NB4 (cell line): Measurements from ENCODE around the gene BCL2.

Source experiments
- DNase-seq: peaks from one replicate; pipeline ENCODE4 v3.0.0; 2010; ENCODE audit warnings: low read depth
- H3K4me3 ChIP-seq: one replicate; pipeline ENCODE4 v1.5.1; 2011; ENCODE audit warnings: mild to moderate bottlenecking, low read depth, low read length, moderate library complexity
- CTCF ChIP-seq: IDR thresholded peaks from one replicate; pipeline ENCODE4 v1.5.1; 2012; ENCODE audit warnings: low read depth, low read length
- MAX ChIP-seq: IDR thresholded peaks from 2 replicates; pipeline ENCODE4 v1.6.1; 2011; ENCODE audit warnings: low read depth, low read length
- MYC ChIP-seq: IDR thresholded peaks from 2 replicates; pipeline ENCODE4 v1.6.1; 2011; ENCODE audit warnings: low read depth, low read length
- POLR2A ChIP-seq: IDR thresholded peaks from 2 replicates; pipeline ENCODE4 v1.6.1; 2011; ENCODE audit warnings: mild to moderate bottlenecking; ENCODE audit not compliant: insufficient read length; ENCODE audit errors: extremely low read depth

The BCL2 gene

GRCh38 chr18:63144748-63145147 is 174.8 kb downstream of the BCL2 start:
- peak; percentile 30 for DNase-seq
- H3K4me3 ChIP-seq, result no peak overlapping the region

GRCh38 chr18:63143330-63143771 is 176.2 kb downstream of the BCL2 start:
- H3K4me3 ChIP-seq, result no peak overlapping the region
- no peak for TF ChIP-seq MYC
- TF ChIP-seq POLR2A, result no peak
- no peak for TF ChIP-seq MAX
- TF ChIP-seq CTCF, result no peak
- DNase-seq, result no peak

More at GRCh38 chr18:63144748-63145147, 174.8 kb downstream of the BCL2 start:
- TF ChIP-seq POLR2A (no peak), CTCF (no peak), MYC (no peak)

- H3K4me3 ChIP-seq, result no peak overlapping the region
- DNase-seq, result no peak
- TF ChIP-seq POLR2A (no peak), MAX (no peak), CTCF (no peak), MYC (no peak)
Measured at GRCh38 chr18:63142594-63143225, 176.9 kb downstream of the BCL2 start.

- TF ChIP-seq MAX (no peak), POLR2A (no peak), CTCF (no peak), MYC (no peak)
- peak; percentile 56 for DNase-seq
- no peak overlapping the region for H3K4me3 ChIP-seq
Measured at GRCh38 chr18:63141778-63142176, 177.8 kb downstream of the BCL2 start.

- TF ChIP-seq POLR2A (no peak), MYC (no peak), CTCF (no peak), MAX (no peak)
- no peak for DNase-seq
- H3K4me3 ChIP-seq, result no peak overlapping the region
Measured at GRCh38 chr18:63140997-63141777, 178.4 kb downstream of the BCL2 start.
